ENCODE data around the gene SGPP2. TPM values are rescaled to one million over a fixed set of nuclear protein-coding genes. Genes with fewer than 3 reads are reported as not detected.

SGPP2 gene
- polyA plus RNA-seq, 2 of the 4 experiments (the other 2 are of a cell fraction): 0.10 to 0.26 TPM

DNA sequence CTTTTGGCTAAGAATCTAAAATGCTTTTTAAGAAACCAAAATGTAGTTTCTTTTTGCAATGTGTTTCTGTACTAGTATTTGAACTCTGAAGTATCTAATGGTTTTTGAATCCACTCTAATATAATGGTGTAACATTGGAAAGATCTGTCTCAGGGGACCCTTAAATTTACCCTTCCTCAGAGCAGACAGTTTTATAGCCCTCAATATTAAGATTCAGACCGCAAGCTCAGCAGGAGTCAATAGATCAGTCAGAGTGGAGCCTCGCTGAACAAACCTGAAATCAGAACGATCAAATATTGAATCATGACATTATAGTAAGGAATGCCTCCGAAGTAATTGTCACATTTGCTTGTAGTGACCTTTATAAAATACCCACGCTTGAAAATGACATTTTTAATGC lies 18.3 kb downstream of the SGPP2 start:
- no peak for FAIRE-seq
- no peak for ATAC-seq
- TF ChIP-seq MYC (IDR thresholded peaks at IDR 0.05; ENCODE audit: borderline replicate concordance, low read length): no peak
- TF ChIP-seq, protein P1, sequence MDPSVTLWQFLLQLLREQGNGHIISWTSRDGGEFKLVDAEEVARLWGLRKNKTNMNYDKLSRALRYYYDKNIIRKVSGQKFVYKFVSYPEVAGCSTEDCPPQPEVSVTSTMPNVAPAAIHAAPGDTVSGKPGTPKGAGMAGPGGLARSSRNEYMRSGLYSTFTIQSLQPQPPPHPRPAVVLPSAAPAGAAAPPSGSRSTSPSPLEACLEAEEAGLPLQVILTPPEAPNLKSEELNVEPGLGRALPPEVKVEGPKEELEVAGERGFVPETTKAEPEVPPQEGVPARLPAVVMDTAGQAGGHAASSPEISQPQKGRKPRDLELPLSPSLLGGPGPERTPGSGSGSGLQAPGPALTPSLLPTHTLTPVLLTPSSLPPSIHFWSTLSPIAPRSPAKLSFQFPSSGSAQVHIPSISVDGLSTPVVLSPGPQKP (IDR thresholded peaks at IDR 0.05; ENCODE audit: low read depth, low read length): no peak
- TF ChIP-seq, protein P2, sequence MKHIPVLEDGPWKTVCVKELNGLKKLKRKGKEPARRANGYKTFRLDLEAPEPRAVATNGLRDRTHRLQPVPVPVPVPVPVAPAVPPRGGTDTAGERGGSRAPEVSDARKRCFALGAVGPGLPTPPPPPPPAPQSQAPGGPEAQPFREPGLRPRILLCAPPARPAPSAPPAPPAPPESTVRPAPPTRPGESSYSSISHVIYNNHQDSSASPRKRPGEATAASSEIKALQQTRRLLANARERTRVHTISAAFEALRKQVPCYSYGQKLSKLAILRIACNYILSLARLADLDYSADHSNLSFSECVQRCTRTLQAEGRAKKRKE (CRISPR knock-in tag; IDR thresholded peaks at IDR 0.05; ENCODE audit: low read depth): no peak
- no peak for TF ChIP-seq NPAS2 (CRISPR knock-in tag; IDR thresholded peaks at IDR 0.05; ENCODE audit: borderline replicate concordance)
- no peak for TF ChIP-seq JUNB (IDR thresholded peaks at IDR 0.05)
- TF ChIP-seq RCOR1 (IDR thresholded peaks at IDR 0.05; ENCODE audit: low read depth, low read length): no peak
- TF ChIP-seq POLR2A (IDR thresholded peaks at IDR 0.05; ENCODE audit: low read length): no peak
- TF ChIP-seq CHD4 (IDR thresholded peaks at IDR 0.05; ENCODE audit: borderline replicate concordance): no peak
- TF ChIP-seq ZSCAN20 (CRISPR knock-in tag; IDR thresholded peaks at IDR 0.05): no peak
- TF ChIP-seq FOSL2 (IDR thresholded peaks at IDR 0.05): no peak
- TF ChIP-seq FOSL2 (CRISPR knock-in tag; IDR thresholded peaks at IDR 0.05): no peak
- TF ChIP-seq CBX8 (IDR thresholded peaks at IDR 0.05): no peak
- TF ChIP-seq EHF (CRISPR knock-in tag; IDR thresholded peaks at IDR 0.05): no peak
- Histone ChIP-seq H3K9me3 (no peaks in the 10 kb centered on the region), H3K27ac (no peak overlapping the region), H3K4me2 (no peak overlapping the region), H3K4me1 (no peaks in the 10 kb centered on the region), H3K4me3 (no peak overlapping the region)
- no peak for DNase-seq (ENCODE audit: low read depth in 1 of 2, low spot score in 1 of 2)
- ChIA-PET POLR2A (no interaction called here), CTCF (no interaction called here)
- 7% methylated on average over 5 of the region's 5 CpGs for WGBS (ENCODE audit: missing lambda C conversion rate)

DNA sequence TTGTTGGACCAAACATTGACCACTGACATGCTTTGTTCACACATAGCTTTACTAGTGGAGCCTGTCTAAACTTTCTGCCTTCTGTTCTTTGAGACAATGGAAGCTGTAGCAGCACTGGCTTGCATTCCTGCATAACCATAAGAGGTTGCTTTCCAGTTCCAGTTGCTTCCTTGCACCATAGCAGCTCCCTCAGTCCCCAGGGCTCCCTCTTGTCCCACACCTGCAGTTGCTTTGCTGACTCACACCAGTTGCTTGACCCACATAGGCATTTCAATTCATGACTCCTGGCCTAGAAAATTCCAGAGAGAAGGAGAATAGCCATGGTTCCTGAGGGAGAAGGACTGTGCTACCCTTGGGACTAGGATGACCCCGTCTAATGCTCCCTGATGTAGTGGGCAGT lies 20.9 kb downstream of the SGPP2 start:
- TF ChIP-seq RFX5 (IDR thresholded peaks at IDR 0.05) (no peak), RARB (CRISPR knock-in tag; IDR thresholded peaks at IDR 0.05) (no peak), HOXA7 (CRISPR knock-in tag; IDR thresholded peaks at IDR 0.05) (no peak), ESRRA (IDR thresholded peaks at IDR 0.05; ENCODE audit: borderline replicate concordance, low read length) (no peak), CBX8 (IDR thresholded peaks at IDR 0.05) (no peak), FOSB (CRISPR knock-in tag; IDR thresholded peaks at IDR 0.05) (no peak), POLR2AphosphoS2 (conservative IDR thresholded peaks at IDR 0.05; ENCODE audit: low read length) (no peak), EHF (CRISPR knock-in tag; IDR thresholded peaks at IDR 0.05) (no peak), ZC3H11A (IDR thresholded peaks at IDR 0.05) (no peak), CEBPB (IDR thresholded peaks at IDR 0.05) (no peak)
- TF ChIP-seq, protein P3, sequence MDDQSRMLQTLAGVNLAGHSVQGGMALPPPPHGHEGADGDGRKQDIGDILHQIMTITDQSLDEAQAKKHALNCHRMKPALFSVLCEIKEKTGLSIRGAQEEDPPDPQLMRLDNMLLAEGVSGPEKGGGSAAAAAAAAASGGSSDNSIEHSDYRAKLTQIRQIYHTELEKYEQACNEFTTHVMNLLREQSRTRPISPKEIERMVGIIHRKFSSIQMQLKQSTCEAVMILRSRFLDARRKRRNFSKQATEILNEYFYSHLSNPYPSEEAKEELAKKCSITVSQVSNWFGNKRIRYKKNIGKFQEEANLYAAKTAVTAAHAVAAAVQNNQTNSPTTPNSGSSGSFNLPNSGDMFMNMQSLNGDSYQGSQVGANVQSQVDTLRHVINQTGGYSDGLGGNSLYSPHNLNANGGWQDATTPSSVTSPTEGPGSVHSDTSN (IDR thresholded peaks at IDR 0.05): no peak
- TF ChIP-seq, protein P4, sequence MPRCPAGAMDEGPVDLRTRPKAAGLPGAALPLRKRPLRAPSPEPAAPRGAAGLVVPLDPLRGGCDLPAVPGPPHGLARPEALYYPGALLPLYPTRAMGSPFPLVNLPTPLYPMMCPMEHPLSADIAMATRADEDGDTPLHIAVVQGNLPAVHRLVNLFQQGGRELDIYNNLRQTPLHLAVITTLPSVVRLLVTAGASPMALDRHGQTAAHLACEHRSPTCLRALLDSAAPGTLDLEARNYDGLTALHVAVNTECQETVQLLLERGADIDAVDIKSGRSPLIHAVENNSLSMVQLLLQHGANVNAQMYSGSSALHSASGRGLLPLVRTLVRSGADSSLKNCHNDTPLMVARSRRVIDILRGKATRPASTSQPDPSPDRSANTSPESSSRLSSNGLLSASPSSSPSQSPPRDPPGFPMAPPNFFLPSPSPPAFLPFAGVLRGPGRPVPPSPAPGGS (IDR thresholded peaks at IDR 0.05): no peak
- TF ChIP-seq, protein P5, sequence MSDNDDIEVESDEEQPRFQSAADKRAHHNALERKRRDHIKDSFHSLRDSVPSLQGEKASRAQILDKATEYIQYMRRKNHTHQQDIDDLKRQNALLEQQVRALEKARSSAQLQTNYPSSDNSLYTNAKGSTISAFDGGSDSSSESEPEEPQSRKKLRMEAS (IDR thresholded peaks at IDR 0.05): no peak
- TF ChIP-seq, protein P6, sequence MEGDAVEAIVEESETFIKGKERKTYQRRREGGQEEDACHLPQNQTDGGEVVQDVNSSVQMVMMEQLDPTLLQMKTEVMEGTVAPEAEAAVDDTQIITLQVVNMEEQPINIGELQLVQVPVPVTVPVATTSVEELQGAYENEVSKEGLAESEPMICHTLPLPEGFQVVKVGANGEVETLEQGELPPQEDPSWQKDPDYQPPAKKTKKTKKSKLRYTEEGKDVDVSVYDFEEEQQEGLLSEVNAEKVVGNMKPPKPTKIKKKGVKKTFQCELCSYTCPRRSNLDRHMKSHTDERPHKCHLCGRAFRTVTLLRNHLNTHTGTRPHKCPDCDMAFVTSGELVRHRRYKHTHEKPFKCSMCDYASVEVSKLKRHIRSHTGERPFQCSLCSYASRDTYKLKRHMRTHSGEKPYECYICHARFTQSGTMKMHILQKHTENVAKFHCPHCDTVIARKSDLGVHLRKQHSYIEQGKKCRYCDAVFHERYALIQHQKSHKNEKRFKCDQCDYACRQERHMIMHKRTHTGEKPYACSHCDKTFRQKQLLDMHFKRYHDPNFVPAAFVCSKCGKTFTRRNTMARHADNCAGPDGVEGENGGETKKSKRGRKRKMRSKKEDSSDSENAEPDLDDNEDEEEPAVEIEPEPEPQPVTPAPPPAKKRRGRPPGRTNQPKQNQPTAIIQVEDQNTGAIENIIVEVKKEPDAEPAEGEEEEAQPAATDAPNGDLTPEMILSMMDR (IDR thresholded peaks at IDR 0.05): no peak
- ChIA-PET POLR2A (no interaction called here), CTCF (no interaction called here)
- Histone ChIP-seq H3K27ac (no peak overlapping the region), H3K4me2 (no peak overlapping the region), H3K9me3 (no peaks in the 10 kb centered on the region), H3K4me1 (no peaks in the 10 kb centered on the region), H3K4me3 (no peak overlapping the region)
- DNase-seq (ENCODE audit: low read depth in 1 of 2, low spot score in 1 of 2): no peak
- 0% methylated on average over 1 of the region's 1 CpG for WGBS (ENCODE audit: missing lambda C conversion rate)
- FAIRE-seq: no peak
- no peak for ATAC-seq

Measured in A549 (cell line).